Stomach (tissue), 4 donors: ENCODE results near the gene TBX2.

ENCODE experiments used
- EP300 ChIP-seq: sonication (generic); formaldehyde crosslinking; IDR thresholded peaks from one replicate; pipeline ENCODE4 v1.6.1; 2017; ENCODE audit warnings: antibody characterized with exemption
- POLR2A ChIP-seq, 4 donors: fragments of 450-650 bp; IDR thresholded peaks; one replicate each; pipeline ENCODE4 v1.6.1; 2016; ENCODE audit warnings: antibody characterized with exemption in 4 of 4, control low read depth in 2 of 4, mild to moderate bottlenecking in 1 of 4, moderate library complexity in 1 of 4
- POLR2AphosphoS5 ChIP-seq, 3 donors: sonication (generic); formaldehyde crosslinking; IDR thresholded peaks; one replicate each; pipeline ENCODE4 v1.6.1; 2016; ENCODE audit warnings: antibody characterized with exemption in 3 of 3
- TF ChIP-seq, protein P1 (sequence below), 7 experiments: fragments of 450-650 bp in 4 of 7; fragments of 200-600 bp in 3 of 7; sonication (generic) in 3 of 7; IDR thresholded peaks; one replicate each; pipeline ENCODE4 v1.5.1; 2016 to 2019; ENCODE audit warnings: antibody characterized with exemption in 7 of 7, control low read depth in 2 of 7, mild to moderate bottlenecking in 1 of 7

GRCh38 chr17:61429274-61429673, 29.6 kb downstream of the TBX2 start:
- TF ChIP-seq, protein P1, sequence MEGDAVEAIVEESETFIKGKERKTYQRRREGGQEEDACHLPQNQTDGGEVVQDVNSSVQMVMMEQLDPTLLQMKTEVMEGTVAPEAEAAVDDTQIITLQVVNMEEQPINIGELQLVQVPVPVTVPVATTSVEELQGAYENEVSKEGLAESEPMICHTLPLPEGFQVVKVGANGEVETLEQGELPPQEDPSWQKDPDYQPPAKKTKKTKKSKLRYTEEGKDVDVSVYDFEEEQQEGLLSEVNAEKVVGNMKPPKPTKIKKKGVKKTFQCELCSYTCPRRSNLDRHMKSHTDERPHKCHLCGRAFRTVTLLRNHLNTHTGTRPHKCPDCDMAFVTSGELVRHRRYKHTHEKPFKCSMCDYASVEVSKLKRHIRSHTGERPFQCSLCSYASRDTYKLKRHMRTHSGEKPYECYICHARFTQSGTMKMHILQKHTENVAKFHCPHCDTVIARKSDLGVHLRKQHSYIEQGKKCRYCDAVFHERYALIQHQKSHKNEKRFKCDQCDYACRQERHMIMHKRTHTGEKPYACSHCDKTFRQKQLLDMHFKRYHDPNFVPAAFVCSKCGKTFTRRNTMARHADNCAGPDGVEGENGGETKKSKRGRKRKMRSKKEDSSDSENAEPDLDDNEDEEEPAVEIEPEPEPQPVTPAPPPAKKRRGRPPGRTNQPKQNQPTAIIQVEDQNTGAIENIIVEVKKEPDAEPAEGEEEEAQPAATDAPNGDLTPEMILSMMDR (IDR thresholded peaks at IDR 0.05), result no peak
- TF ChIP-seq POLR2AphosphoS5 (IDR thresholded peaks at IDR 0.05), result no peak
- no peak for TF ChIP-seq POLR2A (IDR thresholded peaks at IDR 0.05)
- TF ChIP-seq EP300, result no peak
